Measurements from ENCODE around the gene DCAF12. TPM values are rescaled to one million over a fixed set of nuclear protein-coding genes. Genes with fewer than 3 reads are reported as not detected.

Gene DCAF12
- total and polyA plus RNA-seq, 2 of the 8 experiments (the other 6 are each of a cell fraction or from before 2014, with no cell fraction given): 22.7 to 29.2 TPM

DNA sequence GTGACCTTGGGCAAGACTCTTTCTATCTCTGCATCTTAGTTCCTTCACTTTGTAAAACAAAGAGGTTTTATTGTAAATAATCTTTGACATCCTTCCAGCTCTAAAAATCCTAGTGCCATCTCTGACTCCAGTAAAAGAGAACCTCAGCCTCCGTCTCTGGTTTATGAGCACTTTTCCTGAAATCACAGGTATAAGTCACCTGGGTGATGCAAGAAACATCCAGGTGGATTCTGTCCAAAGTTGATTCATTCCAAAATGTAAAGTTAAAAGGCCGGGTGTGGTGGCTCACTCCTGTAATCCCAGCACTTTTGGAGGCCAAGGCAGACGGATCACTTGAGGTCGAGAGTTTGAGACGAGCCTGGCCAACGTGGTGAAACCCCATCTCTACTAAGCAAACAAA is 56.7 kb downstream of the DCAF12 start:
- no peak for FAIRE-seq
- H3K4me3 ChIP-seq (ENCODE audit: extremely low read depth in 1 of 4, insufficient read depth in 2 of 4, low read depth in 3 of 4, low read length in 4 of 4): no peak overlapping the region
- H4K5ac ChIP-seq (ENCODE audit: insufficient read length, low read depth, low read length): no peak overlapping the region
- H3K18ac ChIP-seq (ENCODE audit: extremely low read depth, low read length): no peak overlapping the region
- no peaks in the 10 kb centered on the region for H3K36me3 ChIP-seq (ENCODE audit: control insufficient read depth in 2 of 4, insufficient read depth in 4 of 4, low read length in 3 of 4)
- H3K79me2 ChIP-seq (ENCODE audit: control insufficient read depth in 1 of 2, insufficient read depth in 2 of 2, low read length in 2 of 2): no peaks in the 10 kb centered on the region
- H4K8ac ChIP-seq (ENCODE audit: extremely low read depth, insufficient read depth, low read length): no peak overlapping the region
- H3K14ac ChIP-seq (ENCODE audit: insufficient read length): no peak overlapping the region
- H4K20me1 ChIP-seq (replicated peaks in 1 of 2; ENCODE audit: control insufficient read depth in 1 of 2, insufficient read depth in 2 of 2, low read length in 2 of 2): no peaks in the 10 kb centered on the region
- H3K79me1 ChIP-seq (ENCODE audit: low read depth, low read length): no peaks in the 10 kb centered on the region
- H3K27ac ChIP-seq (ENCODE audit: low read depth, low read length): no peak overlapping the region
- H3K9ac ChIP-seq (replicated peaks in 1 of 4; ENCODE audit: extremely low read depth in 1 of 4, low read depth in 3 of 4, low read length in 3 of 4): no peak overlapping the region
- no peak overlapping the region for H2BK120ac ChIP-seq (replicated peaks; ENCODE audit: low read depth, low read length)
- TF ChIP-seq CHD2 (IDR thresholded peaks at IDR 0.05; ENCODE audit: low read length) (no peak), CEBPB (IDR thresholded peaks at IDR 0.05; ENCODE audit: low read depth, low read length) (no peak), MAFK (IDR thresholded peaks at IDR 0.05; ENCODE audit: low read depth, low read length) (no peak), TAF1 (IDR thresholded peaks at IDR 0.05; ENCODE audit: low read depth, low read length) (no peak), SRF (IDR thresholded peaks at IDR 0.05; ENCODE audit: low read depth, low read length) (no peak), GABPA (IDR thresholded peaks at IDR 0.05; ENCODE audit: borderline replicate concordance, insufficient read depth, low read length) (no peak)
- TF ChIP-seq, protein P1, sequence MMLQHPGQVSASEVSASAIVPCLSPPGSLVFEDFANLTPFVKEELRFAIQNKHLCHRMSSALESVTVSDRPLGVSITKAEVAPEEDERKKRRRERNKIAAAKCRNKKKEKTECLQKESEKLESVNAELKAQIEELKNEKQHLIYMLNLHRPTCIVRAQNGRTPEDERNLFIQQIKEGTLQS (IDR thresholded peaks at IDR 0.05; ENCODE audit: insufficient read depth, low read depth, low read length): no peak
- ChIA-PET POLR2A (ENCODE audit: partially characterized antibody) (interaction anchor here (5.1 kb wide), 1 partner anchor 20 kb away, joined by 24 read pairs; the partner anchor contains the start of gene UBAP2), CTCF (ENCODE audit: partially characterized antibody) (interaction anchor here (0.6 to 0.8 kb wide), 2 partner anchors 136 to 157 kb away, joined by 3 read pairs; no protein-coding TSS in a partner anchor)
- no peak overlapping the region for H4K91ac ChIP-seq (replicated peaks; ENCODE audit: insufficient read length, low read length)
- peaks cover 0 to 11% (median 5%) of the 10 kb centered on the region in 4 experiments; a peak in 5 of 7 replicates for H3K4me1 ChIP-seq (replicated peaks in 1 of 4; ENCODE audit: control insufficient read depth in 3 of 4, insufficient read depth in 4 of 4, low read length in 3 of 4)
- H2BK12ac ChIP-seq (ENCODE audit: low read depth, low read length): no peak overlapping the region
- H3K27me3 ChIP-seq (replicated peaks in 1 of 4; ENCODE audit: control insufficient read depth in 3 of 4, extremely low read depth in 1 of 4, insufficient read depth in 3 of 4, low read length in 3 of 4): no peaks in the 10 kb centered on the region
- no peak overlapping the region for H3K4me2 ChIP-seq (ENCODE audit: insufficient read depth in 1 of 2, low read depth in 2 of 2, low read length in 2 of 2)
- no peak overlapping the region for H3K56ac ChIP-seq (replicated peaks; ENCODE audit: insufficient read length, low read depth, low read length)
- H3K9me3 ChIP-seq (ENCODE audit: insufficient read depth in 2 of 2, low read depth in 1 of 2, low read length in 1 of 2): no peaks in the 10 kb centered on the region
- H2AFZ ChIP-seq (ENCODE audit: low read length): no peak overlapping the region
- H2AK5ac ChIP-seq (ENCODE audit: low read depth, low read length): no peak overlapping the region
- 92% methylated on average over 6 of the region's 6 CpGs; no CpG with 5 or more reads in 1 of the 2 experiments for WGBS, 2 experiments (ENCODE audit: extremely low coverage in 1 of 2, insufficient coverage in 1 of 2, insufficient read length in 1 of 2, insufficient replicate concordance in 2 of 2, low coverage in 1 of 2, low lambda C conversion rate in 2 of 2, missing lambda C conversion rate in 1 of 2)
- no peak overlapping the region for H3K4ac ChIP-seq (replicated peaks; ENCODE audit: insufficient read length, low read depth, low read length)
- H2BK20ac ChIP-seq (ENCODE audit: low read length): no peak overlapping the region
- DNase-seq (ENCODE audit: low read depth in 1 of 2, low spot score in 2 of 2): no peak
- H3K23ac ChIP-seq (ENCODE audit: insufficient read length): no peak overlapping the region
- H3K23me2 ChIP-seq (ENCODE audit: low read depth, low read length): no peaks in the 10 kb centered on the region
- no peak overlapping the region for H2BK5ac ChIP-seq (ENCODE audit: low read depth, low read length)
- no peak overlapping the region for H2BK15ac ChIP-seq (ENCODE audit: low read length)
